HG03196 (cell line): Measurements from ENCODE around the gene XIRP1.
A peak's percentile ranks its signal among the peaks of the same experiment; 100 is the strongest.

Experiments
- ATAC-seq: cut with Tn5 transposase; IDR thresholded peaks from one replicate; pipeline ENCODE4 v1.9.1; 2021; ENCODE audit not compliant: unreplicated experiment

The XIRP1 gene

DNA sequence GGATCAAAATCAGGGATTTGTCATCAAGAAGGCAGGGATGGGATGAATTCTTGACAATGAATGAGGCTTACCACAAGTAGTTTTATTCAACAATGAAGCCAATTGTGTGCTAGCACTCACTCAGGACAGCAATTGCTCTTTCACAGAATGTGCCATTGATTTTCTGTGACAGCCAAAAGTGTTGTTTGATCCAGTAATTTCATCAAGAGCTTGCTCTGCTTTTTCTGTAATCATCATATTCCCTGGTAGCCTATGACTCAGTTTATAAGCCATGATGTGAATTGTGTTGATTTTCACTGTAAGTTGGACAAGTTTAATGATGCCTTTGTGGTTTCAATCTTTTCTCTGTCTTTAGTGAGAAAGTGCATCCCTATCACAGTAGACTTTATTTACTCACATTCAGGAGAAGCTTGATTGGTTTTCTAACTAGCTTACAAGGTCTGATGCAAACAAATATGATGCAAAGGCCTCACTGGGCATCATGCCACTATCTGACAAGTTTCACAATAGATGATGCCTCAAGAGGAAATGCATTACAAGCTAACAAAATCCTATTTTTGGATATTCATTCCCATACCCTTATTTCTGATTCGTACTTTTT, 25.4 kb downstream of the XIRP1 start:
- ATAC-seq = no peak

DNA sequence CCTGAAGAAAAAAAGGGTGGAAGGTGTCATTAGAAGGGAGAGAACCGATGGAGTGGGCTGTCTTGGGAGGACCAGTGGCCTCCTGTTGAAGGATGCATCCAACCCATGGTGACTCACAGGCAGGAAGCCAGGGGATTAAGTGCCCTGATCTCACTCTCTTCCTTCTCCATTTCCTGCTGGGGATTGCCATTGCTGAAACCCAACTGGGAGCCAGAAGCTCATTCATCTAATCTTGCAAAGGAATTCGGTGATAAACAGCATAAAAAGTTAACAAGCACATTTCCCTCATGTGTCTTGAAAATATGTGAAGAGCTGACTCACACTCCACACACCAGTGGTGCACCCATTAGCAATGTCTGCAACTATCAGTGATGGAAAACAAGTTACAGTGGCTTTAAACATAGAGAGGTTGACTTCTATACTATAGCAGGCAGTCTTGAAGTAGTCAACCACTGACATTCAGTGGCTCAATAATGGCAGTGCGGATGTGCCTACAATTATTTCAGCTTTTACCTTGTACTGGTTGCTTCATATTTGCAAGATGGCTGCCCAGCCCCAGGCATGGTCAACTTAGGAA, 26.2 kb downstream of the XIRP1 start:
- no peak for ATAC-seq

DNA sequence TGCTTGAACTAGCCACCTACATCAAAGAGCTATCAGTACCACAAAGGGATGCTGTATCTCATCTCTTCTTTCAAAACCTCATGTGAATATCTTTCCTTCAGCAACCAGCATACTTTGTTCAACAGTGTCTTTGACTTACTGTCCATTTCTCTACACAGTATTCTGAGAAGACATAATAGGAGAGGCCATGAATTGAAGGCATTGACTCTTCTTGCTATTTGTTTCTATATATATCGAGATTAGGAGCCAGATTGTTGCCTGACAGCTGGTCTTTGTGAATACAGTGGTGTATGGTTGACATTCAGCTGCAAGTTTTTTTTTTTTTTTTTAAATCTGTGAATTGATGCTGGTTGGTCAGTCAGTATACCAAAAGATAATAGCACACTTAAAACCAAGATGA, 26.9 kb downstream of the XIRP1 start:
- no peak for ATAC-seq

DNA sequence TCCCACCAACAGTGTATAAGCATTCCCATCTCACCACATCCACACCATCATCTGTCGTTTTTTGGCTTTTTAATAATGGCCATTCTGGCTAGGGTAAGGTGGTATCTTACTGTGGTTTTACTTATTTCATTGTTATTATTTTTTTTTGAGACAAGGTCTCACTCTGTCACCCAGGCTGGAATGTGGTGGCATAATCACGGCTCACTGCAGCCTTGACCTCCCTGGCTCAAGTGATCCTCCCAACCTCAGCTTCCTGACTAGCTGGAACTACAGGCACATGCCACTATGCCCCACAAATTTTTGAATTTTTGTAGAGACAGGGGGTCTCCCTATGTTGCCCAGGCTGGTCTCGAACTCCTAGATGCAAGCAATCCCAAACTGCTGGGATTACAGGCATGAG, 28.0 kb downstream of the XIRP1 start:
- ATAC-seq = no peak

DNA sequence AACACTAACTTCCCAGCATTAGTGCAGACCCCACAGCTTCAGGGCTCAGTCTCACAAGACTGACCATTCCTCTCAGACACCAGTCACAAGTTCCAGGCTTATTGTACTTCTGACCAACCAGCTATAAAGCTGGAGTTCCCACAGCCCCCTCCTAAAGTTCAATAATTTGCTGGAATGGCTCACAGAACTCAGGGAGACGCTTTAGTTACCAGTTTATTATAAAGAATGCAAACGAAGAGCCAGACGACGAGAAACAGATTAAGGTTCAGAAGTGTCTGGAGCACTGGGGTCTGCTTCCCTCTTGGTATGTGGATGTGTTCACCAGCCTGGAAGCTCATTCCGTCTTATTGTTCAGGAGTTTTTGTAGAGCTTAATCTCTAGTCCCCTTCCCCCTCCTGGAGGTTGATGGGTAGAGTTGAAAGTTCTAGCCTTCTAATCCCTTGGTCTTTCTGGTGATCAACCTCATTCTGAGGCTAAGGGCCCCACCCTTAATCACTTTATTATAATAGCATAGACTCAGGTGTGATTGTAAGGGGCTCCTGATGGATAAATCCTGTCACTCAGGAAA, 34.2 kb downstream of the XIRP1 start:
- no peak for ATAC-seq

DNA sequence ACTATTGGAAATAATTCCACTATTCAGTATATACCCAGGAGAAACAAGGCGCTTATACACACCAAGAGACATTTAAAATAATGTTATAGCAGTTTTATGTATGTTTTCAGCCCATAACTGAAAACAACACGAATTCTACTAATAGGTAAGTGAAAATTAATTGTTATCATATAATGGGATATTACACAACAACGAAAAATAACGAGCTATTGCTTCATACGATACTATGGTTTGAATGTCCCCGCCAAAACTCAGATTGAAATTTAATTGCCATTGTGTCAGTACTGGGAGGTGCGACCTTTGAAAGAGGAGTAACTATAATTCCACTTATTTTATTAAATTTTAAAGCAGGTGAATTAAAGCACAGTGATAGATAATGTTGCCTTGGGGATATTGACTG, 35.0 kb downstream of the XIRP1 start:
- ATAC-seq = no peak

DNA sequence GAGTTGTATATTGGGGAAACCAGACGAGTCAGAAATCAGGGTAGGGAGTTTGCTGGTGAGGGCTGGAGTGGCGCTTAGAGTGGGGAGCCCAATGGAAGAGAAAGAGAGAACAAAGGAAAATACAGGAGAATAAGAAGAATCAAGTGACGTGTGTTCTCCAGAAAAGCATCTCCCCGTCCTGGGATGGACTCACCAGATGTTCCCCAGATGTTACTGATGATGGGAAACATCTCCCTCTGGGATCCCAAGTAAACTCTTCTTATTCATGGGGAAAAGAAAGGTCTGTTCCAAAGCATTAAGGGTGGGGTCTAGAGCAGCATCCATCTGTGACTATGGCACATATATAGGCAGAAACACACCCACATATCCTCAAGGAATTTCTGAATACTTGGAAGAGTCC, 36.0 kb downstream of the XIRP1 start:
- no peak for ATAC-seq

DNA sequence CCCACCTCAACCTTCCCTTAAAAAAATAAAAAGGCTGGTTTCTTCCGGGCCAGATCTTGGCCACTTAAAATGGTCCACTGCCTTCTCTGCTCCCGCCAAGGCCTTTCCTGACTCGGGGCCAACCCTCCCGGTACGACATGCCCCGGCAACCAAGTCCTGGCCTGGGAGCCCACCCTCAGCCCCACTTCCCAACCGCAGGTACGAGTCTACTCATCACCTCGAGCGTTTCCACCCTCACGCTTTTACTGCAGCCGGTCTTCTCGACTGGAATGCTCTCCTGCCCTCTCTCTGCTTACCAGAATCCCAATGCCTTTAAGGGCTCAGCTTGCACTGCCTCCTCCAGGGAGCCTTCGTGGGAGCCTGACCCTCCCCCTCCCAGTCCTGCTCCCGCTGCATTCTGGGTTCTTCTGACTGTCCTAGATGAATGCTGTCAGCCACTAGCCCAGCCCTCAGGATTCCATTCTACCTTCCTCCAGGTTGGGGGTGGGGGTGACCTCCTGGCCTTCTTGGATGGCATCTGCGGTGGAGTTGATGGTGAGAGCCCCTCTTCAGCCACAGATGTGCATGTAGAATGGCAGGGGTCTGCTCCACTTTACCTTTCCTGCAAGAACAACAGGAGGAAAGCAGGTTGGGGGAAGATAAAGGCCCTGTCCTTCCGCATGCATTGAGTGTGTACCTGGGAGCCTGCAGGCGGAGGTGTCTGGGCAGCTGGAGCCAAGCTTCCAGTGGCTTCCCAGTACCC, 37.9 kb downstream of the XIRP1 start:
- no peak for ATAC-seq

DNA sequence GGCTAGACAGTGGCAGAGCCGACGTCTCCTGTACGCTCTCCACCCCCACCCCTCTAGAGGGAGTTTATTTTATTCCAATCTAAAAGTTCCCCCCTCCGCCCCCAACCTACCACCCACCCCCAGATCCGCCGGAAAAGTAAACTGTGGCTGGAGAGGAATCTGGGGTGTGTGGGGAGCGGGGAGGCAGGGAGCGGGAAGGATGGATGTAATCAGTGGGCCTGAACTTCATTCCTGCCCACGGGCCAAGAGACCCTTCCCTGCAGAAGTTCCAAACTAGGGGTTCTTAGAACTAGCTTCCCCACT, 38.5 kb downstream of the XIRP1 start:
- no peak for ATAC-seq

DNA sequence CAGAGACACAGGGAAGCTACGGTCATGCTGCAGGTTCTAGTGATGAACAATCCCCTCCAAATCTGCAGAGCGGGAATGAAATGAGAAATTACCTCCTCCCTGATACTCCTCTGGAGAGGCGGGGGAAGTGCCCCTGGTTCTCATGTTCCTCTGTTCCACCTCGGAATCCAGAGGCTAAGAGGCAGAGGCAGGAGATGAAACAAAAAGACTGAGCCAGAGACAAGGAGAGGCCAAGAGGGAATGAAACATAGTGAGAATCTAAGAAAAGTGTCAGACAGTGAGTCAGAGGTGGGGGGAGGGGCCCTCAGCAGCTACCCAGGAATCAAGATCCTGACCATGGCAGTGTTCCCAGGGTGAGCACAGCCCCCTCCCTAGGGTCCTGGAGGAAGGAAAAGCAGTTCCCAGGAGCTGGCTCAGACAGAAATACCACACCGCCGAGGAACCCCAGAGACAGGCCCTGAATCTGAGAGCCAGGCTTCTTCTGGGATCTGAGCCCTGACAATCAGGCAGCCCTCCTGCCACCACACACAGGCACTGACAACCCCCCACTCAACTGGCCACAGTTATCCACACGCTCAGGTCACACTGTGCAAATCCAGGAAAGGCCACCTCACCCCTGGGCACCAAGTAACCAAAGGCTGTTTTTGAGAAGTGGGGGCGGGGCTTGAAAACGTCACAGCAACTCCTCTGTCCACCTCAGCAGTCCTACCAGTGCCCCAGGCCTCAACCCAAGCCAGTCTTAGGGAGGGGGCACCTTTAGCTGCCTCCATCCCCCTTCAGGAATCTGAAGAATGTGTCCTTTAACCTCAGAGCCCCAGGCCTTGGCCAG, 41.4 kb downstream of the XIRP1 start:
- no peak for ATAC-seq

DNA sequence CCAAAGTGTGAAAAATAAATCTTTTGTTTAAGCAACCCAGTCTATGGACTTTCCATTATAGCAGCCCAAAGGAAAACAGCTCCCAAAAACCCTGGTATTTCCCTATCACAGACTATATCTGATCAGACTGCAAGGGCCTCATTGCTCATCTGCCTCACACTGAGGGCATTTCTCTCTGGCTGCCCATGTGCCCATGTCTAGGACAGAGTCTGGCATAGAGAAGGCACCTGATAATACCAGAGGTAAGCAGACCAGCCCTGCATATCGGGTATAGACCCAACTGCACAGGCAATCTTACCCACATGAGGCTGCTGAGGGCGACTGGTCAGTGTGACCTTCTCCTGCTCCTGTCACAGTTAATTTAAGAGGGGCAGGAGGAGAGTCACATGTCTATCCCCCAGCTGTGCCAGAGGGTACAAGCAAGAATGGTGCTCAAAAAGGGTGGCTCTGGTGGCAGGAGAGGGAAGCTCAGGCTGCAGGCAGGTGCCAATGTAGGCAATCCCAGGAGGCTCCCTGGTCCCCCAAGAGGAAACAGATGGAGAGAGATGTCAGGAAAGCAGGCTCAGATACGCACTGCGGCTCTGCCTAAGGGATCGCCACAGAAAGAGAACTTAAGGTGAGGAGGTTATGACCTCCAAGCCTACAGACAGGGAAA, 42.1 kb downstream of the XIRP1 start:
- ATAC-seq = no peak

DNA sequence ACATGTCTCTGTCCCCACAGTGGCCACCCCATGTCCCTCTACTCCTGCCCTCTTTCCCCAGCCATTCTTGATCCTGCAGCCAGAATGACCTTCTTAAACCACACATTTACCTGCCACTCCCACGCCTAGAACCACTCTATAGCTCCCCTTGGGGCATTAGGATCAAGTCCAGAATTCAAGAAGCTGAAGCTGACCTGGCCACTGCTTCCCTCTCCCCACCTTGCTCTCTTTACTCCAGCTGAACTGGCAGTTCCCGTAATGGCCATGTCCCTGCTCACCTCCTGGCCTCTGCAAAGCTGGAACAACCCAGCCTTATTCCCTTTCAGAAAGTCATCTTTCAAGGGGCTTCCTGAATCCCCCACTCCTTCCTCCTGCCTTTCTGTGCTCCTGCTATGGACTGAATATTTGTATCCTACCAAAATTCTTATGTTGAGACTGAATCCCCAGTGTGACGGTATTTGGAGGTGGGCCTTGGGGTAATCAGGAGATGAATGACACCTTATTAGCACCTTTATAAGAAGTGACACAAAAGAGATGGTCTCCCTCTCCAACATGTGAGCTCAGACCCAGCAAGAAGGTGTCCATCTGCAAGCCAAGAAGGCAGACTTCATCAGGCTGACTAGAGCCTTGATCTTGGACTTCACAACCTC, 42.8 kb downstream of the XIRP1 start:
- ATAC-seq = no peak

DNA sequence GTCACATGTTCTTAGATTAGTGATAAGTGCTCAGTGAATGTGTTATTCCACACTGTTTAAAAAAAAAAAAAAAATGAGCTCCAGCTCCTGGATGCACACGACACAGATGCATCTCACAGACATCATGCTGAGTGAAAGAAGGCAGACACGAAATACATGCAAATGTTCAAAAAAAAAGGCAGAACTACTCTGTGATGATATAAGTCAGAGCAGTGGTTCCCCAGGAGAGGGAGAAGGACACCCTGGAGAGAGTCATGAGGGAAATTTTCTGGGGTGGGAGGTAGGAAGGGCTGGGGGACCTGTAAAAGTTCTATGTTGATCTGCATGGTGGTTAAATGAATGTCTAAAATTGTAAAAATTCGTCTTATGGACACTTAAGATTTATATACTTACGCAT, 43.3 kb downstream of the XIRP1 start:
- ATAC-seq = no peak

DNA sequence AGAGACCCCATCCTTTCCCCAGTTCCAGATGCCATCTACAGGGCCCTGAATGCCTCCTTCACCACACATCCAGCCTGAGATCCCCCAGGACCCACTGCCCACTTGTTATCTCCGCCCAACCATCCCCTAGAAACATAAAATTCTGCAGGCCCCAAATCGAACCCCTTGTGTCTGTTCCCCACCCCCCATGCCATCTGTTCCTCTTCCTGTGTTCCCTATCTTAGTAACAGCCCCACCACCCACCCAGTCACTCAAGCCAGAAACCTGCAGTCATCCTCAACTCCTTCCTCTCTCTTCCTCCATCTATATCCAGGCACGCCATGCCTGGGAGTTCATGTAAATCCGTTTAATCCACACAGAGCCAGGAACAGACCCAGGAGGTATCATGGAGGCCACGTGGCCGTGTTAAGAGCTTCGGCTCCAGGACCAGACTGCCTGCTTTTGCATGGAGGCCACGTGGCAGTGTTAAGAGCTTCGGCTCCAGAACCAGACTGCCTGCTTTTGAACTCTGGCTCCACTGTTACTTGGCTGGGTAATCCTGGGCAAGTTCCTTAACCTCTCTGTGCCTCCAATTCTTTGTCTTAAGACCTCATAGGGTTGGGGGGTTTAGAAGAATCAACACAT, 43.8 kb downstream of the XIRP1 start:
- ATAC-seq = no peak

DNA sequence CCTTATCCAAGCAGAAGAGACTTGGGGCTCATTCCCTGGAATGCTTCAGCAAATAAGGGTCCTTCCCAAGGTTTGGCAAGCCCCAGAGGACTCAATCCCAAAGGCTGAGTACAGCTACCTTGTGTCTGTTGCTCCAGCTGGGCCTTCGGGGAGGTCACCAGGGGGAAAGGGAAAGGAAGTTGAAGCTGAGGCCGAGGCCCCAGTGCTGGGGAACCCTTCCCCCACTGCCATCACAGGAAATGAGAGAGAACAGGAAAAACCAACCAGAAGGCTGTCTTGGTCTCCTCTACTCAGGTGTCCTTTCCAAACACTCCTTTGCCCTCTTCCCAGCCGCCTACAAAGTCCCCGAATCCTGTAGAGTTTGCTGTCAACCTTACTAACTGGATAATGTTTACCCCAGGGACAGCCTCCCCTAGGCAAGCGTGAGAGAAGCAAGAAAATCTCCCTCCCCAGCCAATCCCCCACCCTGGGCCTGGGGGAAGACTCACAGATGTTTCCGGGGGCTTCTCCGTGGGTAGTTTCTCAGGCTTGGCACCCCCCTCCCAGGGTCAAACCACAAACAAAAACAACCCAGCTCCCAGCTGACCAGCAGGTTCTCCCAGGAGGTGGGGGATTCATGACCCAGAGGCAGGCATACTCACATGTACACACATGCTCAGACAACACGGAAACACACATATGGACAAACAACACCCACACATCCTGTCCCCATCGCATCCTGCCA, 44.5 kb downstream of the XIRP1 start:
- peak; percentile 21 for ATAC-seq

DNA sequence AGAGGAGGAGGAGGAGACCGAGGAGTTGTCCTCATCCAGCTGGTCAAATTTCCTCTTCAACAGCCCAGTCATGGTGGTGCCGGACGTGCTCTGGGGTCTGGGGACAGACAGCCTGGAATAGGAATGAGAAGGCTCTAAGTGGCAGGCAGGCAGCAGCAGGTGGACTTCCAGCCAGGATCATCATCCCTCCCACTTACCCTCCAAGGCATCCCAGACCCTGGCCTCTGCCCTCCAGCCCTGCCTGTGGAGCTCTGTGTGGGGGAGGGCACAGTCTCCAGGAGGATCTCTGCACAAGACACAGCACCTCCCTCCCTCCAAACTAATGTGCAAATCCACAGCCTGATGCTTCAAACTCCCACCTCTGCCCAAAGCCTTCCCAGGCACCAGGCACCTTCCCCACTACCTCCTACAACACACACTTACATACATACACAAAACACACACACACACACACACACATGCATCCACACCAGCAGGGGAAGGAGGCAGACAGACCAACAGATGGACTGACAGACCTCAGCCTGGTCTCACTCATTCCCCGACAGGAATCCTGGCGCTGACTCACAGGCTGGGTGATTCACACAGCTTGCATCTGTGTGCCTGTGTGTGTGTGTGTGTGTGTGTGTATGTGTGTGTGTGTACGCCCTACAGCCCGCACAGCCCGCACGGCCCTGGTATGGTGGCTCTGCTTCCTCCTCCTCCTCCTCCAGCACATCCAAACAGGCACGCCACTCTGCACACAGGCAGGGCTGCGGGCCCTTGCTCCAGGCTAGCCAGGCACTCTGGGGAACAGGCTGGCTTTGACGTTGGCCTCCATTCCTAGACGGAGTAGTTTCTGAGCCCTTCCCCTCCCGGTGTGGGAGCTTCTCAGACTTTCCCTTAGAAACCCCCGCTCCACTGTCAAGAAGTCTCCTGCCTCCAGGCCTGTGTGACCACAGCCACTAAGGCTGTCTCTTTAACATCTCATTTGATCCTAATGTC, 45.5 kb downstream of the XIRP1 start:
- no peak for ATAC-seq

DNA sequence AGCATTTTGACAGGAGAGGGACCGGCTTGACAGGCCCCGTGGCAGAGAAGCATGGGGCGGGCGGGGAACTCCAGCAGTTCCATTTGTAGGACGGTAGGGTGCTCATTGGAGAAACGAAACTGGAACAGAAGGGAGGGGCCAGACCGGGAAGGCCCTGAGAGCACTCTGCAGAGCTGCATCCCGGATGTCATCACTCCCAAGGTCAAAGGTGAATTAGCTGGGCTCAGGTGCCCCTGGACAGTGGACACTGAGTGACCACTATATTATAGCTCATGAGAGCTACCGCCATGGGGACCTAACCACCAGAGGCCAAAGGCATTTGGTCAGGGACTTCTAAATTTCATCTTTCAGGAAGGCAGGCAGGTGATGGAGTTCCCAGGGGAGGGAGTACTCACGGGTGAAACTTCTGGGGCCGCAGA, 46.3 kb downstream of the XIRP1 start:
- no peak for ATAC-seq

DNA sequence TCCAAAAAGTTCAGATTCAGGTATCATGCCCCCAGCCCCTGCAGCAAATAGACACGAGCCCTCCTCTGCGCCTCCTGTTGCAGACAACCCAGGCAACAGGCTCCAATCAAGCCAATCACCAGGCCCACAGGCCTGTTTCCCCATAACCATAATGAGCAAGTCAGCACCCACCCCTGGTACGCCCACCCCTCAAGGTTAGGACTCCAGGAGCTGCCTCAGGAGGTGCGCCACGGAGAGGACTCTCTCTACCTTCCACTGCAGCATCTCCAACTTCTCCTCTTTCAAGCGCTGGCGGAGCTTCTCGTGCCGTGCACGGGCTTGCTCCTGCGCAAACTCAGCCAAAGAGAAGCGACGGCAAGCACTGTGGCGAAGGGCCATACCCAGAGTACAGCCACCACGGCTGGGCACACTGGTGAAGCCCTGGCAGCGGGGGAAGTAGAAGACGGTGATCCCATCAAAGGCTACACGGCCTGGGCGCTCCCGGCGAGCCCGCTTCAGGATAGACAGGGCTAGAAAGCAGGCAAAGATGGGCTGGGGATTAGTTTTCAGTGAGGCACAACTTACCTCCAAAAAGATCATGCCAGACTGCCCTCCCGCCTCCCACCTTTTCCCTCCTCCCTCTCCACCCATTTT, 47.5 kb downstream of the XIRP1 start:
- no peak for ATAC-seq
